Mucosa of descending colon (tissue), 3 donors: ENCODE data around the gene ZDHHC24. TPM values are rescaled to one million over a fixed set of nuclear protein-coding genes. Genes with fewer than 3 reads are reported as not detected.

Experiments used
- ATAC-seq: fragments of 200-7000 bp; cut with Tn5 transposase; one replicate; pipeline ENCODE4 v1.9.1; 2020; ENCODE audit warnings: mild to moderate bottlenecking, moderate library complexity
- DNase-seq, 3 donors: peaks; one replicate each; pipeline ENCODE4 v3.0.0-alpha.2; 2020
- H3K36me3 ChIP-seq: fragments of 200-600 bp; one replicate; pipeline ENCODE4 v1.8.0; 2021; ENCODE audit warnings: low read depth, mild to moderate bottlenecking
- H3K4me1 ChIP-seq: fragments of 200-600 bp; one replicate; pipeline ENCODE4 v1.8.0; 2021; ENCODE audit warnings: low read depth, mild to moderate bottlenecking
- H3K4me3 ChIP-seq: fragments of 200-600 bp; one replicate; pipeline ENCODE4 v1.8.0; 2021; ENCODE audit warnings: mild to moderate bottlenecking
- H3K9me3 ChIP-seq: fragments of 200-600 bp; one replicate; pipeline ENCODE4 v1.8.0; 2021; ENCODE audit warnings: mild to moderate bottlenecking
- CTCF ChIP-seq: fragments of 200-600 bp; IDR thresholded peaks from one replicate; pipeline ENCODE4 v1.8.0; 2022; ENCODE audit warnings: antibody characterized with exemption, mild to moderate bottlenecking
- intact Hi-C, 2 donors: fragments of 100-400 bp; cut with DNase I in 1 of 2; cut with micrococcal nuclease in 1 of 2; formaldehyde crosslinking; loops; one replicate each; pipeline versions ENCODE4 v1.11.0 to v1.11.1; 2022; cut with DNase I, micrococcal nuclease
- total RNA-seq, 3 donors: library from RNA; stranded (reverse); fragmentation: NEBNext Ultra II Directional in 2 of 3; extraction: Animal tissue kit (Norgen Biotek cat#: 25700) in 2 of 3; gene quantifications; one replicate each; pipeline versions ENCODE4 v1.2.1 to v1.2.4, GENCODE V29; 2021 to 2023
- donor health status: DM: no; HTN: no; CAD: no; lungs with moderate emphysema.
- donor health status: DM: no; HTN: no; CAD: no.
- donor health status: DM: no; HTN: yes; CAD: no.

ZDHHC24 gene
- total RNA-seq, 3 donors from 2014 or later, result 9.1 to 11.8 (median 10.4) TPM

- no peak for TF ChIP-seq CTCF
- DNase-seq (no peak), ATAC-seq (no peak)
- H3K4me3 ChIP-seq, result no peak overlapping the region
- no peaks in the 10 kb centered on the region for H3K9me3 ChIP-seq
- no peaks in the 10 kb centered on the region for H3K36me3 ChIP-seq
- intact Hi-C loops, result no loop called here
- no peaks in the 10 kb centered on the region for H3K4me1 ChIP-seq
Observed at GRCh38 chr11:66554602-66555001, 8.8 kb upstream of the ZDHHC24 start.

- ATAC-seq (no peak), DNase-seq (no peak)
- Histone ChIP-seq H3K4me3 (no peak overlapping the region), H3K9me3 (no peaks in the 10 kb centered on the region), H3K4me1 (peaks cover 8% of the 10 kb centered on the region), H3K36me3 (no peaks in the 10 kb centered on the region)
- intact Hi-C loops, result no loop called here
- TF ChIP-seq CTCF, result no peak
Observed at GRCh38 chr11:66550887-66551286, 5.0 kb upstream of the ZDHHC24 start.

- H3K9me3 ChIP-seq, result no peaks in the 10 kb centered on the region
- peaks cover 16% of the 10 kb centered on the region for H3K4me1 ChIP-seq
- no peaks in the 10 kb centered on the region for H3K36me3 ChIP-seq
- ATAC-seq (no peak), DNase-seq (no peak)
- intact Hi-C loops, result no loop called here
- H3K4me3 ChIP-seq, result no peak overlapping the region
- TF ChIP-seq CTCF, result no peak
Observed at GRCh38 chr11:66549696-66550095, 3.8 kb upstream of the ZDHHC24 start.

- TF ChIP-seq CTCF, result no peak
- Histone ChIP-seq H3K36me3 (no peaks in the 10 kb centered on the region), H3K9me3 (no peaks in the 10 kb centered on the region), H3K4me3 (no peak overlapping the region), H3K4me1 (peaks cover 20% of the 10 kb centered on the region)
- no peak for DNase-seq
- intact Hi-C loops, result no loop called here
- no peak for ATAC-seq
Observed at GRCh38 chr11:66548774-66549630, 3.2 kb upstream of the ZDHHC24 start.

GRCh38 chr11:66548041-66548440, 2.2 kb upstream of the ZDHHC24 start:
- ATAC-seq (no peak), DNase-seq (no peak)
- intact Hi-C loops, result no loop called here
- no peaks in the 10 kb centered on the region for H3K9me3 ChIP-seq
- peaks cover 25% of the 10 kb centered on the region for H3K4me1 ChIP-seq
- H3K36me3 ChIP-seq, result no peaks in the 10 kb centered on the region
- TF ChIP-seq CTCF, result no peak
- H3K4me3 ChIP-seq, result no peak overlapping the region
